H1 (cell line): ENCODE measurements around the gene NPFFR1. TPM values are rescaled to one million over a fixed set of nuclear protein-coding genes. Genes with fewer than 3 reads are reported as not detected.

Experiments used
- CTCF ChIA-PET: fragments of 300-600 bp; sonication (Branson Sonifier 250); formaldehyde crosslinking; loops from one replicate; lab custom pipeline; 2021; ENCODE audit not compliant: partially characterized antibody; lab: Charles Lee
- POLR2A ChIA-PET: fragments of 300-600 bp; sonication (Branson Sonifier 250); formaldehyde crosslinking; loops from one replicate; lab custom pipeline; 2021; ENCODE audit warnings: inconsistent platforms; ENCODE audit not compliant: partially characterized antibody; lab: Charles Lee
- DNase-seq, 2 experiments: peaks; one replicate each; pipeline versions ENCODE4 v3.0.0 to v3.0.0-alpha.2; 2010 to 2022; ENCODE audit warnings: low spot score in 2 of 2, low read depth in 1 of 2, mixed read lengths in 1 of 2
- FAIRE-seq: peaks from 2 replicates; lab custom pipeline; 2011; peaks lifted over from hg19 to GRCh38; lab: Jason Lieb, UNC
- H2AFZ ChIP-seq: 2 replicates; pipeline ENCODE4 v1.8.1; 2012; ENCODE audit warnings: low read length, inconsistent platforms
- H2AK5ac ChIP-seq: 2 replicates; pipeline ENCODE4 v1.6.1; 2013; ENCODE audit warnings: low read depth, low read length
- H2BK120ac ChIP-seq: replicated peaks from 2 replicates; pipeline ENCODE3; 2013; ENCODE audit warnings: low read depth, low read length, inconsistent platforms
- H2BK12ac ChIP-seq: 2 replicates; pipeline ENCODE4 v1.6.1; 2013; ENCODE audit warnings: low read depth, low read length
- H2BK15ac ChIP-seq: 2 replicates; pipeline ENCODE4 v1.6.1; 2013; ENCODE audit warnings: low read length
- H2BK20ac ChIP-seq: 2 replicates; pipeline ENCODE4 v1.6.1; 2013; ENCODE audit warnings: low read length
- H2BK5ac ChIP-seq: 2 replicates; pipeline ENCODE4 v1.6.1; 2013; ENCODE audit warnings: low read depth, low read length
- H3K14ac ChIP-seq: 2 replicates; pipeline ENCODE4 v1.6.1; 2013; ENCODE audit warnings: inconsistent platforms; ENCODE audit not compliant: insufficient read length
- H3K18ac ChIP-seq: 2 replicates; pipeline ENCODE4 v1.6.1; 2013; ENCODE audit warnings: low read length; ENCODE audit errors: extremely low read depth
- H3K23ac ChIP-seq: 2 replicates; pipeline ENCODE4 v1.6.1; 2013; ENCODE audit warnings: inconsistent platforms; ENCODE audit not compliant: insufficient read length
- H3K23me2 ChIP-seq: 2 replicates; pipeline ENCODE4 v1.6.1; 2013; ENCODE audit warnings: low read depth, low read length
- H3K27ac ChIP-seq: 2 replicates; pipeline ENCODE4 v1.6.1; 2011; ENCODE audit warnings: low read depth, low read length, inconsistent platforms
- H3K27me3 ChIP-seq, 4 experiments: replicated peaks in 1 of 4; 1 replicate in 1 of 4; 2 replicates in 3 of 4; pipeline versions ENCODE4 v1.6.1 to v1.8.1; 2011 to 2013; ENCODE audit warnings: low read length in 3 of 4, mild to moderate bottlenecking in 3 of 4, inconsistent platforms in 2 of 4, mixed read lengths in 2 of 4, moderate library complexity in 1 of 4; ENCODE audit not compliant: control insufficient read depth in 3 of 4, insufficient read depth in 3 of 4; ENCODE audit errors: extremely low read depth in 1 of 4
- H3K36me3 ChIP-seq, 4 experiments: 2 replicates each; pipeline versions ENCODE4 v1.6.1 to v1.8.1; 2011 to 2013; ENCODE audit warnings: mild to moderate bottlenecking in 4 of 4, low read length in 3 of 4, moderate library complexity in 2 of 4, control low read depth in 1 of 4, inconsistent platforms in 1 of 4; ENCODE audit not compliant: insufficient read depth in 4 of 4, control insufficient read depth in 2 of 4
- H3K4ac ChIP-seq: replicated peaks from 2 replicates; pipeline ENCODE3; 2013; ENCODE audit warnings: low read length, low read depth, mixed read lengths, inconsistent platforms; ENCODE audit not compliant: insufficient read length
- H3K4me1 ChIP-seq, 4 experiments: replicated peaks in 1 of 4; 1 replicate in 1 of 4; 2 replicates in 3 of 4; pipeline versions ENCODE4 v1.6.1 to v1.8.1; 2011 to 2013; ENCODE audit warnings: low read length in 3 of 4, inconsistent platforms in 2 of 4, mixed read lengths in 1 of 4; ENCODE audit not compliant: insufficient read depth in 4 of 4, control insufficient read depth in 3 of 4
- H3K4me2 ChIP-seq, 2 experiments: 2 replicates each; pipeline versions ENCODE4 v1.6.1 to v1.8.1; 2011 to 2013; ENCODE audit warnings: low read depth in 2 of 2, low read length in 2 of 2, control low read depth in 1 of 2, inconsistent platforms in 1 of 2, mild to moderate bottlenecking in 1 of 2; ENCODE audit not compliant: insufficient read depth in 1 of 2
- H3K4me3 ChIP-seq, 4 experiments: fragments of 200-600, 300-600 bp in 1 of 4; sonication (generic), shearing (Covaris generic), sonication (Bioruptor Twin) in 1 of 4; 2 replicates each; pipeline versions ENCODE4 v1.5.1 to v1.8.1; 2011 to 2016; ENCODE audit warnings: low read length in 4 of 4, low read depth in 3 of 4, control low read depth in 2 of 4, inconsistent platforms in 2 of 4, mild to moderate bottlenecking in 2 of 4, mixed read lengths in 1 of 4, moderate library complexity in 1 of 4; ENCODE audit not compliant: insufficient read depth in 2 of 4; ENCODE audit errors: extremely low read depth in 1 of 4
- H3K56ac ChIP-seq: replicated peaks from 2 replicates; pipeline ENCODE3; 2013; ENCODE audit warnings: low read depth, mild to moderate bottlenecking, mixed read lengths, low read length, inconsistent platforms; ENCODE audit not compliant: insufficient read length
- H3K79me1 ChIP-seq: 2 replicates; pipeline ENCODE4 v1.6.1; 2013; ENCODE audit warnings: low read depth, low read length, control low read depth
- H3K79me2 ChIP-seq, 2 experiments: 2 replicates each; pipeline versions ENCODE4 v1.6.1 to v1.8.1; 2012 to 2013; ENCODE audit warnings: low read length in 2 of 2, mild to moderate bottlenecking in 2 of 2, inconsistent platforms in 1 of 2; ENCODE audit not compliant: insufficient read depth in 2 of 2, control insufficient read depth in 1 of 2
- H3K9ac ChIP-seq, 4 experiments: replicated peaks in 1 of 4; 1 replicate in 1 of 4; 2 replicates in 3 of 4; pipeline versions ENCODE4 v1.6.1 to v1.8.1; 2011 to 2013; ENCODE audit warnings: low read depth in 3 of 4, low read length in 3 of 4, control low read depth in 2 of 4, mild to moderate bottlenecking in 2 of 4, moderate library complexity in 2 of 4, inconsistent platforms in 1 of 4; ENCODE audit errors: extremely low read depth in 1 of 4
- H3K9me3 ChIP-seq, 2 experiments: 2 replicates each; pipeline versions ENCODE4 v1.6.1 to v1.8.1; 2012 to 2013; ENCODE audit warnings: mild to moderate bottlenecking in 2 of 2, moderate library complexity in 2 of 2, control low read depth in 1 of 2, inconsistent platforms in 1 of 2, low read depth in 1 of 2, low read length in 1 of 2, mixed read lengths in 1 of 2; ENCODE audit not compliant: insufficient read depth in 2 of 2
- H4K20me1 ChIP-seq, 2 experiments: replicated peaks in 1 of 2; 2 replicates each; pipeline versions ENCODE3 to v1.8.1; 2011 to 2013; ENCODE audit warnings: inconsistent platforms in 2 of 2, low read length in 2 of 2, mild to moderate bottlenecking in 1 of 2; ENCODE audit not compliant: insufficient read depth in 2 of 2, control insufficient read depth in 1 of 2
- H4K5ac ChIP-seq: 2 replicates; pipeline ENCODE4 v1.6.1; 2013; ENCODE audit warnings: low read length, low read depth, mixed read lengths, inconsistent platforms; ENCODE audit not compliant: insufficient read length
- H4K8ac ChIP-seq: 2 replicates; pipeline ENCODE4 v1.8.0; 2013; ENCODE audit warnings: mild to moderate bottlenecking, moderate library complexity, low read length, inconsistent platforms; ENCODE audit not compliant: insufficient read depth; ENCODE audit errors: extremely low read depth
- H4K91ac ChIP-seq: replicated peaks from 2 replicates; pipeline ENCODE3; 2013; ENCODE audit warnings: low read length, mixed read lengths, inconsistent platforms; ENCODE audit not compliant: insufficient read length
- ATF2 ChIP-seq: IDR thresholded peaks from 2 replicates; pipeline ENCODE4 v1.6.1; 2012; ENCODE audit warnings: low read length, inconsistent platforms
- CBX5 ChIP-seq: fragments of 300-800, 300-1000 bp; sonication (generic); IDR thresholded peaks from 2 replicates; pipeline ENCODE4 v1.7.1; 2016; ENCODE audit warnings: antibody characterized with exemption, low read length, low read depth
- EZH2 ChIP-seq: fragments of 200-600 bp; sonication (generic); IDR thresholded peaks from 2 replicates; pipeline ENCODE4 v1.7.1; 2012; ENCODE audit warnings: low read depth, mild to moderate bottlenecking, moderate library complexity, low read length, inconsistent platforms; ENCODE audit not compliant: severe bottlenecking
- HDAC2 ChIP-seq, 2 experiments: fragments of 300-600 bp in 1 of 2; sonication (generic) in 1 of 2; IDR thresholded peaks; 2 replicates each; pipeline ENCODE4 v1.6.1; 2011 to 2012; ENCODE audit warnings: low read depth in 2 of 2, low read length in 2 of 2, mild to moderate bottlenecking in 2 of 2, moderate library complexity in 2 of 2, borderline replicate concordance in 1 of 2, inconsistent platforms in 1 of 2
- JUND ChIP-seq: IDR thresholded peaks from 2 replicates; pipeline ENCODE4 v1.6.1; 2011; ENCODE audit warnings: mild to moderate bottlenecking, improper control_type of control experiment, low read length
- KDM1A ChIP-seq: fragments of 200-600, 300-600 bp; sonication (generic); IDR thresholded peaks from 2 replicates; pipeline ENCODE4 v1.7.1; 2016; ENCODE audit warnings: mild to moderate bottlenecking, low read length, borderline replicate concordance
- RXRA ChIP-seq: IDR thresholded peaks from 2 replicates; pipeline ENCODE4 v1.6.1; 2011; ENCODE audit warnings: low read depth, mild to moderate bottlenecking, low read length, moderate library complexity; ENCODE audit not compliant: insufficient read depth
- SP1 ChIP-seq: IDR thresholded peaks from 2 replicates; pipeline ENCODE4 v1.6.1; 2011; ENCODE audit warnings: low read depth, low read length
- SP2 ChIP-seq: IDR thresholded peaks from 2 replicates; pipeline ENCODE4 v1.6.1; 2012; ENCODE audit warnings: mild to moderate bottlenecking, low read length, inconsistent platforms
- WGBS, 2 experiments: shearing (Covaris generic) in 1 of 2; methylation state at CpG; one replicate each; pipeline versions ENCODE4 v1.1.6 to v1.1.7; 2013 to 2015; ENCODE audit warnings: low lambda C conversion rate in 2 of 2, mixed read lengths in 2 of 2, inconsistent platforms in 1 of 2, low coverage in 1 of 2, missing lambda C conversion rate in 1 of 2; ENCODE audit not compliant: insufficient replicate concordance in 2 of 2, insufficient coverage in 1 of 2, insufficient read length in 1 of 2; ENCODE audit errors: extremely low coverage in 1 of 2, missing lambda C conversion rate in 1 of 2; 5-methylcytosine and 5-hydroxymethylcytosine counted together
- polyA plus RNA-seq, 7 experiments: library from polyadenylated mRNA; depleted of rRNA in 3 of 7; stranded (reverse) in 5 of 7; unstranded in 2 of 7; fragments of >200 nt in 5 of 7; fragments of 200-250 nt in 2 of 7; gene quantifications; 1 replicate in 5 of 7; 2 replicates in 1 of 7; 4 replicates in 1 of 7; pipeline versions ENCODE4 v1.2.1 to v1.2.3, GENCODE V29; 2011 to 2013; ENCODE audit warnings: missing spikeins in 2 of 7, mixed read lengths in 2 of 7
- total RNA-seq: library from RNA; stranded (reverse); fragmentation: NEBNext Ultra II Directional; extraction: Animal tissue kit (Norgen Biotek cat#: 25700); gene quantifications from 2 replicates; pipeline ENCODE4 v1.2.1, GENCODE V29; 2021

Gene NPFFR1
- total and polyA plus RNA-seq, 2 of the 8 experiments (the other 6 are each of a cell fraction or from before 2014, with no cell fraction given): 0.02 to 0.06 TPM

- Histone ChIP-seq H3K56ac (no peak overlapping the region), H3K14ac (no peak overlapping the region), H3K4me1 (no peaks in the 10 kb centered on the region), H3K18ac (no peak overlapping the region), H2AFZ (no peak overlapping the region), H3K9ac (no peak overlapping the region), H2BK15ac (no peak overlapping the region), H3K23me2 (no peaks in the 10 kb centered on the region), H3K9me3 (no peaks in the 10 kb centered on the region), H3K27me3 (no peaks in the 10 kb centered on the region), H3K4ac (no peak overlapping the region), H3K4me3 (no peak overlapping the region), H2BK120ac (no peak overlapping the region), H3K23ac (no peak overlapping the region), H4K5ac (no peak overlapping the region), H3K27ac (no peak overlapping the region), H4K8ac (no peak overlapping the region), H3K79me1 (no peaks in the 10 kb centered on the region), H3K4me2 (no peak overlapping the region), H2AK5ac (no peak overlapping the region), H4K91ac (no peak overlapping the region), H2BK12ac (no peak overlapping the region), H2BK20ac (no peak overlapping the region), H3K79me2 (no peaks in the 10 kb centered on the region), H2BK5ac (no peak overlapping the region), H4K20me1 (peaks cover 2% of the 10 kb centered on the region in 2 experiments), H3K36me3 (no peaks in the 10 kb centered on the region)
- ChIA-PET POLR2A (no interaction called here), CTCF (interaction anchor here (0.9 to 2.8 kb wide), 5 partner anchors 11 to 91 kb away, joined by 3 to 9 read pairs (median 4); no protein-coding TSS in a partner anchor)
- 89% methylated on average over 4 of the region's 4 CpGs; no CpG with 5 or more reads in 1 of the 2 experiments for WGBS, 2 experiments
- DNase-seq (no peak), FAIRE-seq (no peak)
- TF ChIP-seq JUND (no peak), SP1 (no peak), EZH2 (no peak), ATF2 (no peak), KDM1A (no peak), HDAC2 (IDR thresholded peaks at IDR 0.05; ENCODE audit: borderline replicate concordance in 1 of 2, low read depth in 2 of 2, low read length in 2 of 2) (no peak), SP2 (no peak), RXRA (no peak), CBX5 (no peak)
Measured at GRCh38 chr10:70312972-70313371, 29.2 kb upstream of the NPFFR1 start.
